Renal pelvis (tissue), 4 donors: ENCODE results near the gene LDHAL6B. TPM values are rescaled to one million over a fixed set of nuclear protein-coding genes. Genes with fewer than 3 reads are reported as not detected.

Experiments
- DNase-seq: peaks from one replicate; pipeline ENCODE4 v3.0.0-alpha.2; 2013
- polyA plus RNA-seq, 3 donors: library from polyadenylated mRNA; unstranded; fragments of 120-200 nt; gene quantifications; one replicate each; pipeline ENCODE4 v1.2.1, GENCODE V29; 2013; ENCODE audit not compliant: insufficient read length in 3 of 3

LDHAL6B gene
- polyA plus RNA-seq, 3 donors: 0.10 to 0.41 (median 0.36) TPM

DNA sequence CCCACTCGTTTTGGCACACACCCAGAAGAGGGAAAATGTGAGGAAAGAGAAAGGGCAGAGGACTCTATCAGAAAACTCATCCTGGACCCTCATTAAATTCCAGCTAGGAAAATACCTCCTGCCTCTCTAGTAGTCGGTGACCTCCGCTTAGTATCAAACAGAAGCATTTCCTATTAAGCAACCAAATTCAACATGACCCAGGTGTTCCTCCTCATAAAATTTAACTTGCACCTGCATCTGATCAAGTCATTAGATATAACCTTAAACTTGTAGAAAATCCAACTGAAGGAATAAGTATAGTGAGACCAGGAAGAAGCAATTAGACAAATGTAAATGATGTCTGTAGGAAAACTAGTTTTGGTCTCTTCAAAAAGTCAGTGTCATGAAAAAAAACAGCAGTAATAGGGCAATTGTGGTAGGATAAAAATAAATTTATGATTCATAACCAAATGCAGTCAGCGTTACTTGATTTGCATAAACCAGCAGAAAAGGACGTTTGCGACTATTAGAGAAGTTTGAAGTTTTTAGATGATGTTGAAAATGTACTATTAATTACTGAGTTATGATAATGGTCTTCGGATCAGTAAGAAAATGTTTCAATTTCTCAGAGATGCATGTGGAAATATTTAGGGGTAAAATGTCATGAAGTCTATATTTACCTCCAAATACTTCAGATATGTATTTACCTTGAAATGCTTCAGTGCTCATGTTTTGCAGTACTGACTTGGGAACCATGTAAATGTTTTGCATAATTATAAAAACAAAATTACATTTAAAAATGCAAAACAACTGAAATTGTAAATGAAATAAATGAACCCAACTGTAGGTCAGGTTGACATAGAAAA is 44.6 kb downstream of the LDHAL6B start:
- DNase-seq: no peak

DNA sequence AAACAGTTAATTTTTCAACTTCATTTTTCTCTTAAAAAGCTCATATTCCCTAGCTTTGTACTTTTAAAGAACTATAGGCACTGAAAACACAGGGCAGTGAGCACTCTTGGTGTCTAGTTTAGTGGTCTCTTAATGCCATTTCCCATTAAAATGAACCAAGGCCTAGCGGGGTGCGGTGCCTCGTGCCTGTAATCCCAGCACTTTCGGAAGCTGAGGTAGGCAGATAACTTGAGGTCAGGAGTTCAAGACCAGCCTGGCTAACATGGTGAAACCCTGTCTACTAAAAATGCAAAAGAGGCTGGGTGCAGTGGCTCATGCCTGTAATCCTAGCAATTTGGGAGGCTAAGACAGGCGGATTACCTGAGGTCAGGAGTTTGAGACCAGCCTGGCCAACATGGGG is 45.5 kb downstream of the LDHAL6B start:
- no peak for DNase-seq

DNA sequence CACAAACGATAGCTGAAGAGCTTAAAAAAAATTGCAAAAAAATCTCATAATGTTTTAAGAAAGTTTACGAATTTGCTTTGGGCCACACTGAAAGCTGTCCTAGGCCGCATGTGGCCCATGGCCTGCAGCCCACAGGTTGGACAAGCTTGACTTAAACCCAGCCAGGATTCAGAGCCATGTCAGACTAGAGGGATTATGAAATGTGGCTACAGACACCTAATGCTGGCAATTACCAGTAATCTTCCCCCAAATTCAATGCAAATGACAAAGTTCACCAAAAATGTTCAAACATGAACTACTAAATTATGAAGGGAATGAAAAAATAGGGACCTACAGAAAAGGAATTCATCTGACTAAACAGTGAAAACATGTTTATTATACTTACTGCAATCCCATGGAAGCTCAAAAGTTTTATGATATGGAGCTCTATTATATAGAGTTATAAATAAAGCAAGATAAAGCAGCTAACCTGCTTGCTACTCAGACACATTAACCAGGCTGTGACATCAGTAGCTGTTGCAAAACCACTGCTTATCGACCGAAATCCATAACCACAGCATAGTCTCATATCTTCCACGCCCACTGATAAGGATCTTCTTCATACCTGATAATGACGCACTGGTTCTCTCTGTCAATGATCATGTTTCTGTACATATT is 49.2 kb downstream of the LDHAL6B start:
- DNase-seq: no peak

DNA sequence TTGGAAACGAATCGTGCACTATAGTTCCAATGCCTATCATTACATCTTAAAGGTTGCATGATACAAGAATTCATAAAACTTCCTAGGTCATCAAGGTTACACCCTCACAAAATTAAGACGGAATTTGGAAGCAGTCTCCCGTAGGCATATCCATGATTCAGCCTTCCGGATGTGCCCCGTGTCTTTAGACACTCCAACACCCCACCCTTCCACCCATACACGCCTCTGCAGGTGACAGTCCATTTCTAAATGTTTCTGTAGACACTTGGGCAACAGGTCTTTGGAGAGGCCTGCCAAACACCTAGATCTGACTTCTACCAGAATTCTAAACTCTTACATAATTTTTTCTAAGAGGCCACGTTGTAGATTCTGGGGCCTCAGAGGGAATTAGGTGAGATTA is 49.8 kb downstream of the LDHAL6B start:
- no peak for DNase-seq

DNA sequence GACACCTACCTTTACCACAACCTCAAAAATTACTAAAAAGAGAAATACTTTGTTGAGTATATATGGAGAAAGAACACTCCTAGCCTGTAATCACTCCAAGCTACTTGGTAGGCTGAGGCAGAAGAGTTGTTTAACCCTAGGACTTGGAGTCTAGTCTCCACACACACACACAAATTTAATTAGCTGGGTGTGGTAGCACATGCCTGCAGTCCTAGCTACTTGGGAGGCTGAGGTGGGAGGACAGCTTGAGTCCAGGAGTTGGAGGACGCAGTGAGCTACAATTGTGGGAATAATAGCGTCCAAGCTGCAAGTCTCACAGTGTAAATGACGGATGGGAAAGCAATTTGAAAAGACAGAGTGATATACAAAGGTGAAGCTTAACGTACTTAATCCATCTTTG is 50.5 kb downstream of the LDHAL6B start:
- DNase-seq: no peak

Other genes with a start within 250 kb of the LDHAL6B start
- 10 to 100 TPM; 38.9 to 44.6 (median 40.9) TPM for gene RNF111, start 219.2 kb upstream of the LDHAL6B start, polyA plus RNA-seq
- gene CCNB2, start 101.7 kb upstream of the LDHAL6B start, polyA plus RNA-seq: 10 to 100 TPM; 41.8 to 50.2 (median 42.3) TPM
- gene MYO1E, start 166.0 kb downstream of the LDHAL6B start, polyA plus RNA-seq: 100 to 1,000 TPM; 129 to 162 (median 132) TPM
- gene FAM81A, start 231.3 kb downstream of the LDHAL6B start, polyA plus RNA-seq: 10 to 100 TPM; 22.4 to 33.7 (median 26.7) TPM